AG08395 (cell line): Measurements from ENCODE around the gene ABHD8.

Experiments used
- DNase-seq: peaks from one replicate; pipeline ENCODE4 v3.0.0; 2012; ENCODE audit warnings: mixed read lengths, low spot score

Gene ABHD8

DNA sequence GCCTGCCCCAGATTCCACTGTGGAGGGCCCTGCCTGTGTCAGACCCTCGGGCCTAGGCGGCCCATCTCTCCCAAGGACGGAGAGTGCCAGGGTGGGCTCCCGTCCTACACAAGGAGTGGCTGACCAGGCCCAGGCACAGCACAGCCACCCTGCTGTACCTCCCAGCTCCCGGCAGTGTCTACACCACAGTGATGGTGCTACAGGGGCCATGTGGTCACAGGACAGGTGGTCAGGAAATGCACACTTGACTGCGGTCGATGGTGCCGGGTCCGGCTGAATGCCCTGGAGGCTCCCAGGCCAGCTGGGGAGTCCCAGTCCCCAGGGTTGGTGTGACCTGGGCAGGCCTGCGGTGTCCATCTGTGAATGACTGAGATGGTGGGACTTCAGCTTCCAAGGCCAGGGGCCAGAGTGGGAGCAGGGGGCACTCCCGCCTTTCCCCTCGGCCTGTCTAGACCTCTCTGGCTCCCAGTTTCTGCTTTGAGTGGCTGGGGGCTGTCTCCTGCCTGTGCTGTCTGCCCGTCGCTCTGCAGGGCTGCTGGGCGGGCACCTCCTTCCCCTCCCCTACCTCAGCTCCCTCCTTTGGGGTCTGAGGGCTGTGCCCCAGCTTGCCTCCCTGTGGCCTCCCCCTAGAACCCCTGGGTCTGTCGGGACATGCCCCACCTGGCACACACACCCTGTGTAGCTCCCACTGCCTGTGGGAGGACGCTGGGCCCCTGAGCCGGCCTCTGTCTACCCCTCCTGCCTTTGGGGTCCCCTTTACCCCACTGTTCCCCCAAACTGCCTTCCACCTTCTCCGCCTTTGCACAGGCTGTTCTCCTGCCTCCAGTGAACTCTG is 18.6 kb upstream of the ABHD8 start:
- no peak for DNase-seq

DNA sequence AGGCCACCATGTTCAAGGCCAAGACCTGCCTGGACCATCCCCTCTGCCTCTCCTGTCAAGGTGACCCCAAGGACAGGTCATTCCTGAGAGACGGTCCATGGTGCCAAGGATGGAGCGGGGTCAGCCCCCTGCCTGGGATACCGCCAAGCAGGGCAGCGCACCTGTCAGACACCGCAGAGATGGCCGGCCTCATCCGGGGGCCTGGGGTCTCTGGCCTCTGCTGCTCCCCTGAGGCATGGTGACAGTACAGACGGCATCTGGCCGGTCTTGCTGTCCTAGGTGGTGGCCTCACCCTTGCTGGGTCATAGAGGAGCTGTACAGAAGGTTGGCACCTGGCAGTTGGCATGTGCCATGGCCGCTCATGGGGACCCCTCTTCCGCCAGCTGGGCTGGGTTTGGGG is 17.2 kb upstream of the ABHD8 start:
- DNase-seq, result no peak

DNA sequence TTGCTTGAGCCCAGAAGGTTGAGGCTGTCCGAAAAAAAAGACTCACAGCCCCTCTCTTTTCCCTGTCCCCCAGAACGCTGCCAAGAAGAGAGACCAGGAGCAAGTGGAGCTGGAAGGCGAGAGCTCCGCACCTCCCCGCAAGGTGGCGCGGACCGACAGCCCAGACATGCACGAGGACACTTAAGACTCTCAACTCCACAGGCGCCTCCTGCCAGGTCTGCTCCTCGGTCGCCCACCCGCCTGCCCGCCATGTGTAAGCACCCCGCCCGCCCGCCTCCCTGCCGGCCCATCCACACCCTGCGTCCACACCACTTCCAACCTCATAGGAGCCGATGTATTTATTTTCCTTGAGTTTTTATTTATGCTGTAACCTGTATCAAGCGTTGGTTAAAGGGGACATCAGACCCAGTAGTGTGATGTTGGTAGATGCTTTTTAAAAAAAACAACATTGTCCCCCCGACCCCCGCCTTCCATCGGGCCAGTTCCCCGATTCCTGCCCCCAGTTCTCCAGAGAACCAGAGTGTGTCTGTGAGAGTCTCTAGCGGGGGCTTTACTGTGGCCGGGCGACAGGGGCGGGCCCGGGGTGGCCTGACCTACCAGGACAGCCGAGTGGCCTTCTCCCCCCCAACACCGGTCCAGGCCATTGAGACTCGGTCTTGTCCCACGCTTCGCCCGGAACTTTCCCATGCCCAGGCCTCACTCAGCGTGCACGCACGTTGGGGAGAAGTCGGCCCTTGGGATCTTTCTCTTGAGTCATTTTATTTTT is 16.4 kb upstream of the ABHD8 start:
- DNase-seq, result no peak

- DNase-seq, result no peak
Observed at GRCh38 chr19:17318966-17319365, 15.7 kb upstream of the ABHD8 start.

DNA sequence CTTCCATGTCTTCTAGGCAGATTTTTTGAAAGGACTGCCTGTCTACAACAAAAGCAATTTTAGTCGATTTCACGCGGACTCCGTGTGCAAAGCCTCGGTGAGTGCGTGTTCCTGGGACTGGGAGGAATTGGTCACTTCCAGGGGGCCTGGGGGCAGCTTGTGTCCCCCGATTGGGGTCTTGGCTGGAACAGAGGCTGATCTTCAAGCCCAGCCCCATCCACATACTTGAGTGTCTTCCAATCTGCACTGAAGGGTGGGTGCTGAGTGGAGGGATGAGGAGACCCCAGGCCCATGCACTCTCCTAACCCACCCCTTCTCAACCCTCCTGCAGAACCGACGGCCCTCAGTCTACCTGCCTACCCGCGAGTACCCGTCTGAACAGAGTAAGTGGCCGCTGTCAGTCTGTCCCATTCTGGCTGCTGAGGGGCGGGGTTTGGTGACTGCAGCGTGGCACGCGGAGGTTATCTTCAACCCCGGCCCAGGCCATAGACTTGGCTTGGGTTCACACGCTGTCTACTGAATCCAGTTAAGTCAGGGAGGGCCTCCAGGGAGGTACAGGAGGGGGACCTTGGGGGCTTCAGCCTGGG is 10.9 kb upstream of the ABHD8 start:
- DNase-seq, result no peak

DNA sequence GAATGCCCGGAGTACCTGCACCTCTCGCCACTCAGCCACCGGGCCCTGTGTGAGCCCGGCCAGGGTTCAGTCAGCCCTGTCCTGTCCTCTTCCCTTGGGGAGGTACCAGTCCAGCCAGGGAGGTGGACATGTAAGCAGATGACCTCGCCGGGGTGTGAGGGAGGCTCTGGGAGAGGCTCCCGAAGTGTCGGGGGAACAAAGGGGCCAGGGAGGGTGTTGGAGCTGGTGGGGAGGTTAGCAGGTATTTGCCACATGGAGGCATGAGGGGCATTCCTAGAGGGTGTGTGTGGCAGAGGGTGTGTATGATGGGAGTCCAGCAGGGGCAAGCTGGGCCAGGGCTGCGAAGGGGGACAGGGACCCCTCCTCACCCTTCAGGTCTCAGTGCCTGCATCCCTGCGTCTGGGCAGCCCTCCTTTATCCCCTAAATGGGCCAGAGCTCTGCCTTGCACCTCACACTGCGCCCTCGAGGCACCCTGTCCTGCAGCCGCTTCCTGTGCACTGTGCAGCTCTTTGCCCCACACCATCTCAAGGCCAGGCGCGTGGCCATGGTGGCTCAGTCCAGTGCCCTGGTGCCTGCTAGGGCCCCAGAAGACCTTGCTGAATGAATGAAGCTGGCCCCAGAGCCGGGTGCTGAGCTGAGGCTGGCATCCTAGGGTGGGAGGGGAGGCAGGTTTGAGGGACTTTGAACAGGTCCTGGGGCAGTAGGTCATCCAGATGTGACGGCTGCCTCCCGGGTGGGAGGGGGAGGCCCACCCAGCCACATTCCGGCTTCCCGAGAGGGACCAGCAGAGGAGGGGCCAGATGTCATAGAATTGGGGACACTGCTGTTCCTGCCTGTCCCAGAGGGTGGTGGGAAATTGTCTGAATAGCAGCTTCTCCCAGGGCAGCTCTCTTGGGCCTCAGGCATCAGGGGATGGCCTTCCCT is 9.2 kb upstream of the ABHD8 start:
- no peak for DNase-seq

- DNase-seq, result peak; percentile 59
Observed at GRCh38 chr19:17311455-17312188, 8.4 kb upstream of the ABHD8 start.

GRCh38 chr19:17309965-17310461 is 6.8 kb upstream of the ABHD8 start:
- DNase-seq, result no peak

GRCh38 chr19:17309198-17309964 is 6.2 kb upstream of the ABHD8 start, which contains the start of gene DDA1:
TSS of gene DDA1 (plus strand) at chr19:17309563. CDS start at chr19:17309655, 92 bp downstream.
- peak; percentile 98 for DNase-seq

- no peak for DNase-seq
Observed at GRCh38 chr19:17307876-17308377, 4.7 kb upstream of the ABHD8 start.

GRCh38 chr19:17306285-17306714 is 3.1 kb upstream of the ABHD8 start:
- DNase-seq, result no peak

DNA sequence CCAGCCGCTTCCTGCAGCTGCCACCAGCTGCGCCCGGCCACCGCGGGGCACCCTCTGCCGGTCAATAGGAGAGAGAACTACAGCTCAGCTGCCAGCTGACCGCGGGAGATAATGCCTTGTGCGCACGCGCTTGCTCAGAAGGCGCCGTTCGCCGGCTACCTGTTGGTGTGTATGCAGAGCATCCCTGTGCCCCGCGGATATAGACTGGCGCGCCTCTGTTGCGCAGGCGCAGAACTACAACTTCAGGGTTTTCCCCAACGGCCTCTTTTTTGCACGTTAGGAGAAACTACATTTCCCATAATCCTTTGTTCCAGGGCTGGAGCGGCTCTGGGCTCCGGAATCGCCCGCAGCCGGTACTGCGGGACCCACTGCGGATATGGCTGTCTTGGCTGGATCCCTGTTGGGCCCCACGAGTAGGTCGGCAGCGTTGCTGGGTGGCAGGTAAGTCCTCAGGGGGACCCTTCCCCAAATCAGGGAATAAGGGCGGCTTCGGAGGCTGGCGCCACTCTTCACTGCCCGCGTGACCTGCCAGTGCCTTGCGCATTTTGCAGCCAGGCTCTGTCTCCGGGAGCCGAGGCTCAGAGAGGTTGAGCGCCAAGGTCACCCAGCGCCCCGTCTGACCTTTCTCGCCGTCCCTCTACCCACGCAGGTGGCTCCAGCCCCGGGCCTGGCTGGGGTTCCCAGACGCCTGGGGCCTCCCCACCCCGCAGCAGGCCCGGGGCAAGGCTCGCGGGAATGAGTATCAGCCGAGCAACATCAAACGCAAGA is 2.5 kb upstream of the ABHD8 start, which contains the start of gene MRPL34:
Gene MRPL34 (plus strand): TSS at position 356 of the 768 bp plus-strand sequence. CDS start 21 bp downstream, at position 377.
- peak; percentile 92 for DNase-seq

DNA sequence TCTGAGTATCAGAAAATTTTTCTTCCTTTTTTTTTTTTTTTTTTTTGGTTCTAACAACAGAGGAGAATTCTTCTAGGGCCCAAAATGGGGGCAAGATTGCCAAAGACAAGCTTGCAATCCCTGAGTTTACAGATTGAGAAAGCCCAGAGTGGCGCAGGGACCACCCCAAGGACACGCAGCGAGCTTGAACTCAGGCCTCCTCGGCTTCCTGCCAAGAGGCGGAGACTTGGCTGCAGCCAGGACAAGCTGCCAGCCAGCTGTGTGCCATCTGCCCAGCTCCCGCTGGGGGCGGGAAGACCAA is 1.9 kb upstream of the ABHD8 start:
- DNase-seq, result no peak

DNA sequence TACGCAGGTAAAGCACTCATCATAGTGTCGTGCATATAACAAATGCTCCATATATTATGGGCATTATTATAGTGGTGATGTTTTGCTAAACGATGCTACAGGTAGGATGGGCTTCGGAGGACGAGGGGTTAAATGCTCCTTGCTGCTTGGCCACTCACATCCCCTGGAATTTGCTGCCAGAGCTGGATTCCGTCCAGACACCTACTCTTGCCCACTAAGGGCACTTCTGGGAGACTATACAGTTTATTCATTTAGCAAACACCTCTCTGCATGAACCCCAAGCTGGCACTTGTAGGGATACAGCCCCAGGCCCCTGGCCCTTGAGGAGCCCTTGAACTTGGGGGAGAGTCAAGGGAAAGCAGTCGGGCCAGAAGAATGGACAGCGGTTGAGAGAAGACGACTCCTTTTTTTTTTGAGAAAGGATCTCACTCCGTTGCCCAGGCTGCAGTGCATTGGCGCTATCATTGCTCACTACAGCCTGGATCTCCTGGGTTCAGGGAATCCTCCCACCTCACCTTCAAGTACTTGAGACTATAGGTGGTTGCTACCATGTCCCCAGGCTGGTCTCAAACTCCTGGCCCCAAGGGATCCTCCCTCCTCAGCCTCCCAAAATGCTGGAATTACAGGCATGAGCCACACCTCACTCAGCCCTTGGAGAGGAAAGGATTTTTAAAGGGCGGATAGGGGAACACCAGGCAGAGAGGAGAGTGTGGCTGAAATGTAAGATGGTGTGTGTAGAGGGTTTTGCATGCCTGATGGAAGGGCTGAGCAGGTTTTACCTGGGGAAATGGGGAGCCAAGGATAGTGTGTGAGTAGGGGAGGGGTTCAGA is 1.4 kb upstream of the ABHD8 start:
- no peak for DNase-seq

DNA sequence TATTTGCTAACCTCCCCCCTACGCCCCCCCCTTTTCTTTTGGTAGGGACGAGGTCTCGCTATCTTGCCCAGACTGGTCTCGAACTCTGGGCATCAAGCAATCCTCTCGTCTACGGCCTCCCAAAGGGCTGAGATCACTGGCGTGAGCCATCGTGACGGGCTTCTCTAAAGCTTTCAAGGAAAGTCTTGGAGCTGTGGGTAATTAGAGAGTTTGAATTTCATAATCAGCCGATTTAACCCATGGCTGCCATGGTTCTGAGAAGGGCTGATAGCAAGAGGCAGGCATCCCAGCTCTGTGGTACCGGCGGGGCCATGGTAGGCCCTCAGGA is 679 bp upstream of the ABHD8 start:
- DNase-seq, result no peak

DNA sequence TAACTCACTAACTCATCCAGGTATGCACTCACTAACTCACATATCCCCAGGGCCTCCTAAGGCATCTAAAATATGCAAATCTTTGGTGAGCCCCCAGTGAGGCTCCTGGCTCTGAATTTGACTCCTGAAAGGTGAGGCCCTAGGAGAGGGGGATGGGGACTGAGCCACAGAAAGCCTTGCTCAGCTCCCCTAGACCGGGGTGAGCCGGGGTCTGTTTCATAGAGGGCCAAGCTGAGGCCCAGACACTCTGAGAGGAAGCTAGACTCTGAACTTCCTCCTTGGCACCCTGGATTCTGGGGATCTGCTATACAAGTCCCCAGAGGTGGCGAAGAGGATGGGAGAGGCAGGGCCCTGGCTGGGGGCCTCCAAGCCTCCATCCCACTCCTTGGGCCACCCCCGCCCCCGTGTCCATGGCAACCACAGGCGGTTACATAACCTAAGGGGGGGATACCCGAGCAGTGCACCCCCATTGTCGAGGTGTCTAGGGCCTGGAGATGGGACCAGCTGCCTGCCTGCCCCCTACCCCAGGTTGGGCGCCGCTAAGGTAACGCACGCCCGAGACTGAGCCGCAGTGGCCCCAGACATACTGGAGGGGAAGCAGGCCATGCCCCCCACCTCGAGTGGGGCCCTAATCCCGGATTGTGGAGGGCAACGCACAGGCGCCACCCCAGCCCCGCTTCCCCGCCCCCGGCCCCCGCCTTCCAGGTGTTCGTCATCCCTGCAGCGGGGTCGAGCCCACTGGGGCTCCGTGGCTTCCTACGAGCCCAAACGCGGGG is 646 bp downstream of the ABHD8 start:
- no peak for DNase-seq

- no peak for DNase-seq
Observed at GRCh38 chr19:17300992-17301619, 2.1 kb downstream of the ABHD8 start.
